ENCODE data around the gene ZEB1.
"Not testable (repeated sequence)": the region's sequence is repeated elsewhere in the genome, so short reads cannot be mapped to it uniquely, and the experiment has no call there.

The ZEB1 gene

DNA sequence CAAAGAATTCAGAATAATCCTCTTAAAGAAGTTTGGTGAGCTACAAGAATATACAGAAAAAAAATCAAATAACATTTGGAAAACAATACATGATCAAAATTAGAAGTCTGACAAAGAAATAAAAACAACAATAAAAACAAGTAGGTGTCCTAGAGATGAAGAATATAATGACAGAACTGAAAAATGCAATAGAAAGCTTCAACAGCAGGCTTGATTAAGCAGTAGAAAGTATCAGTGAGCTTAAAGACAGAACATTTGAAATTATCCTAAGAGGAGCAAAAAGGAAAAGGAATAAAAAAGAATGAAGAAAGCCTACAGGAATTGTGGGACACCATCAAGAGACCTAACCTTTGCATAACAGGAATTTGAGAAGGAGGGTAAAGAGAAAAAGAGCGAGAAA lies 238.8 kb downstream of the ZEB1 start:
- DNase-seq (ENCODE audit: low read depth): no peak
- no peak for TF ChIP-seq CTCF (IDR thresholded peaks at IDR 0.05; ENCODE audit: control insufficient read depth, extremely low read depth, insufficient read depth)
- H3K4me3 ChIP-seq (ENCODE audit: low read depth, low read length): no peak overlapping the region

GRCh38 chr10:31568252-31568861 lies 249.3 kb downstream of the ZEB1 start:
- DNase-seq (ENCODE audit: low read depth); H3K4me3 ChIP-seq (ENCODE audit: low read depth, low read length): not testable (repeated sequence)

DNA sequence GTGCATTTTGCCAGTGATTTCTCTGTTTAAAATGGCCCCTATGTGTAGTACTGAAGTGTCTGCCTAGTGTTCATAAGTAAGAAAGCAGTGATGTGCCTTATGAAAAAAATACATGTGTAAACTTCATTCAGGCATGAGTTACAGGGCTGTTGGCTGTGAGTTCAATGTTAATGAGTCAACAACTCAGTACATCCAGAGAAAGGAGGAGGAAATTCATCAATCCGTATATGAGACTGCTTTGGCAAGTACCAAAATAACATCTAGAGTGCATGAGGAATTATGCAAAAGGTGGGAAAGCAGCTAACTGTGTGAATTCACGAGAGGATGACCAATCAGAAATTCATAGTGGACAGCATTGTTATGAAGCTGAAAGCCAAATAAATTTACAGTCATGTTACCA lies 255.6 kb downstream of the ZEB1 start:
- peak; percentile 63 for DNase-seq (ENCODE audit: low read depth)
- no peak overlapping the region for H3K4me3 ChIP-seq (ENCODE audit: low read depth, low read length)
- no peak for TF ChIP-seq CTCF (IDR thresholded peaks at IDR 0.05; ENCODE audit: control insufficient read depth, extremely low read depth, insufficient read depth)

- H3K4me3 ChIP-seq (ENCODE audit: low read depth, low read length): no peak overlapping the region
- TF ChIP-seq CTCF (IDR thresholded peaks at IDR 0.05; ENCODE audit: control insufficient read depth, extremely low read depth, insufficient read depth): no peak
- DNase-seq (ENCODE audit: low read depth): no peak
Measured at GRCh38 chr10:31578181-31578852, 259.3 kb downstream of the ZEB1 start.

DNA sequence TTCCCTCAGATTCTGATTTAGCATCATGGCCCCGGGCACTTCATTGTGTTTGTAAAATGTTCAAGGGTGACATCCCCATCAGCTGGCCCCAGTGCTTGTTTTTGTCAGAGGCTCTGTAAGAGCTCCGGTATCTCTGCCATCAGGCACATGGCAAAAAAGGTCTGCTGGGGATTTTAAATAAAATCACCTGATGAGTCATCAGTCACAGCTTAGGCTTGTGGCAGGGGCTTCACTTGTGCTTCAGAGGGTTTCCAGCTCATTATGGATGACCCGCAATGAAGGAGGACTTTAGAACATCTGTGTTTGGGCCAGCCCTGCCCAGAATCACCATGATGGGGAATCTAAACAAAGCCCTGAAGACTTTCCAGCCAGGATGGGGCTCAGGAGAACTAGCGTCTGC lies 259.9 kb downstream of the ZEB1 start:
- no peak for DNase-seq (ENCODE audit: low read depth)
- no peak overlapping the region for H3K4me3 ChIP-seq (ENCODE audit: low read depth, low read length)
- TF ChIP-seq CTCF (IDR thresholded peaks at IDR 0.05; ENCODE audit: control insufficient read depth, extremely low read depth, insufficient read depth): no peak
